ENCODE results near the gene SLC27A1. TPM values are rescaled to one million over a fixed set of nuclear protein-coding genes. Genes with fewer than 3 reads are reported as not detected.

The SLC27A1 gene
- total and polyA plus RNA-seq, 2 donors (not counting 3 experiments of a cell fraction or from before 2014, with no cell fraction given), result 10.4 to 13.5 TPM

GRCh38 chr19:17542042-17542441 is 71.7 kb downstream of the SLC27A1 start:
- intact Hi-C loops (cut with micrococcal nuclease) (no loop called here), dilution Hi-C loops (cut with MboI; ENCODE audit: extremely low pct_ligation_motif_present, low sequenced_read_pairs) (no loop called here)
- H3K79me2 ChIP-seq (ENCODE audit: control insufficient read depth, insufficient read depth, low read length), result no peaks in the 10 kb centered on the region
- POLR2A ChIA-PET, result no interaction called here
- no peaks in the 10 kb centered on the region for H3K9me3 ChIP-seq (replicated peaks; ENCODE audit: control insufficient read depth, insufficient read depth, low read length)
- H3K4me3 ChIP-seq (replicated peaks in 1 of 3; ENCODE audit: insufficient read depth in 1 of 3, low read depth in 1 of 3, low read length in 3 of 3), result no peak overlapping the region
- DNase-seq (ENCODE audit: low read depth, low spot score) (no peak), FAIRE-seq (no peak)
- H3K4me1 ChIP-seq (ENCODE audit: control insufficient read depth, extremely low read depth, insufficient read depth, low read length), result peaks cover 7% of the 10 kb centered on the region
- H3K9ac ChIP-seq (replicated peaks; ENCODE audit: extremely low read depth, insufficient read depth, low read length), result no peak overlapping the region
- H3K27ac ChIP-seq (ENCODE audit: insufficient read depth, low read depth, low read length), result no peak overlapping the region
- H4K20me1 ChIP-seq (replicated peaks; ENCODE audit: control insufficient read depth, extremely low read depth, insufficient read depth, low read length), result no peaks in the 10 kb centered on the region
- H3K27me3 ChIP-seq (ENCODE audit: control insufficient read depth in 2 of 2, insufficient read depth in 2 of 2, low read length in 2 of 2), result no peaks in the 10 kb centered on the region
- CTCF ChIA-PET, result interaction anchor here (0.7 to 3.3 kb wide), 3 partner anchors 7 to 32 kb away, joined by 3 to 12 read pairs (median 4); no protein-coding TSS in a partner anchor
- no peak overlapping the region for H3K4me2 ChIP-seq (ENCODE audit: insufficient read depth, low read length)
- no peaks in the 10 kb centered on the region for H3K36me3 ChIP-seq (ENCODE audit: control insufficient read depth in 2 of 2, extremely low read depth in 1 of 2, insufficient read depth in 2 of 2, low read length in 2 of 2)
- H3K9me1 ChIP-seq (replicated peaks; ENCODE audit: control insufficient read depth, extremely low read depth, insufficient read depth, low read length), result no peaks in the 10 kb centered on the region
- no TSS peak for BruUV-seq (replicated peaks)
- H2AFZ ChIP-seq (ENCODE audit: low read depth, low read length), result no peak overlapping the region
- TF ChIP-seq POLR2AphosphoS5 (IDR thresholded peaks at IDR 0.05; ENCODE audit: insufficient read depth, low read depth, low read length) (no peak), POLR2A (IDR thresholded peaks at IDR 0.05; ENCODE audit: low read depth, low read length) (no peak), EZH2 (IDR thresholded peaks at IDR 0.05; ENCODE audit: borderline replicate concordance, low read depth, low read length, severe bottlenecking) (no peak)

- dilution Hi-C loops (cut with MboI; ENCODE audit: extremely low pct_ligation_motif_present, low sequenced_read_pairs) (no loop called here), intact Hi-C loops (cut with micrococcal nuclease) (no loop called here)
- BruUV-seq (replicated peaks), result no TSS peak
- Histone ChIP-seq H3K27ac (ENCODE audit: insufficient read depth, low read depth, low read length) (no peak overlapping the region), H4K20me1 (replicated peaks; ENCODE audit: control insufficient read depth, extremely low read depth, insufficient read depth, low read length) (no peaks in the 10 kb centered on the region), H3K9me3 (replicated peaks; ENCODE audit: control insufficient read depth, insufficient read depth, low read length) (no peaks in the 10 kb centered on the region), H2AFZ (ENCODE audit: low read depth, low read length) (no peak overlapping the region), H3K4me2 (ENCODE audit: insufficient read depth, low read length) (no peak overlapping the region), H3K9me1 (replicated peaks; ENCODE audit: control insufficient read depth, extremely low read depth, insufficient read depth, low read length) (no peaks in the 10 kb centered on the region), H3K79me2 (ENCODE audit: control insufficient read depth, insufficient read depth, low read length) (no peaks in the 10 kb centered on the region), H3K4me3 (replicated peaks in 1 of 3; ENCODE audit: insufficient read depth in 1 of 3, low read depth in 1 of 3, low read length in 3 of 3) (no peak overlapping the region), H3K36me3 (ENCODE audit: control insufficient read depth in 2 of 2, extremely low read depth in 1 of 2, insufficient read depth in 2 of 2, low read length in 2 of 2) (no peaks in the 10 kb centered on the region), H3K9ac (replicated peaks; ENCODE audit: extremely low read depth, insufficient read depth, low read length) (no peak overlapping the region), H3K4me1 (ENCODE audit: control insufficient read depth, extremely low read depth, insufficient read depth, low read length) (peaks cover 7% of the 10 kb centered on the region), H3K27me3 (ENCODE audit: control insufficient read depth in 2 of 2, insufficient read depth in 2 of 2, low read length in 2 of 2) (no peaks in the 10 kb centered on the region)
- ChIA-PET CTCF (interaction anchor here (3.3 kb wide), 1 partner anchor 10 kb away, joined by 12 read pairs; no protein-coding TSS in a partner anchor), POLR2A (no interaction called here)
- TF ChIP-seq MYC (IDR thresholded peaks at IDR 0.05; ENCODE audit: low read depth, low read length) (no peak), EZH2 (IDR thresholded peaks at IDR 0.05; ENCODE audit: borderline replicate concordance, low read depth, low read length, severe bottlenecking) (no peak), POLR2AphosphoS5 (IDR thresholded peaks at IDR 0.05; ENCODE audit: insufficient read depth, low read depth, low read length) (no peak), JUN (IDR thresholded peaks at IDR 0.05; ENCODE audit: borderline replicate concordance, insufficient read depth, insufficient read length, low read depth) (no peak), MAX (IDR thresholded peaks at IDR 0.05; ENCODE audit: insufficient read depth, insufficient read length) (no peak), CTCF (IDR thresholded peaks at IDR 0.05; ENCODE audit: extremely low read depth in 1 of 2, insufficient read depth in 1 of 2, low read depth in 1 of 2, low read length in 2 of 2) (no peak)
- DNase-seq (ENCODE audit: low read depth, low spot score), result no peak
- FAIRE-seq, result no peak
Observed at GRCh38 chr19:17542793-17543582, 72.7 kb downstream of the SLC27A1 start.

Data from endothelial cell of umbilical vein (primary cell).